Measurements from ENCODE around the gene SIGLEC8. TPM values are rescaled to one million over a fixed set of nuclear protein-coding genes. Genes with fewer than 3 reads are reported as not detected.
"Not testable (repeated sequence)": the region's sequence is repeated elsewhere in the genome, so short reads cannot be mapped to it uniquely, and the experiment has no call there.

Gene SIGLEC8
- total RNA-seq = 0.10 and 0.13 TPM in 2 replicates

DNA sequence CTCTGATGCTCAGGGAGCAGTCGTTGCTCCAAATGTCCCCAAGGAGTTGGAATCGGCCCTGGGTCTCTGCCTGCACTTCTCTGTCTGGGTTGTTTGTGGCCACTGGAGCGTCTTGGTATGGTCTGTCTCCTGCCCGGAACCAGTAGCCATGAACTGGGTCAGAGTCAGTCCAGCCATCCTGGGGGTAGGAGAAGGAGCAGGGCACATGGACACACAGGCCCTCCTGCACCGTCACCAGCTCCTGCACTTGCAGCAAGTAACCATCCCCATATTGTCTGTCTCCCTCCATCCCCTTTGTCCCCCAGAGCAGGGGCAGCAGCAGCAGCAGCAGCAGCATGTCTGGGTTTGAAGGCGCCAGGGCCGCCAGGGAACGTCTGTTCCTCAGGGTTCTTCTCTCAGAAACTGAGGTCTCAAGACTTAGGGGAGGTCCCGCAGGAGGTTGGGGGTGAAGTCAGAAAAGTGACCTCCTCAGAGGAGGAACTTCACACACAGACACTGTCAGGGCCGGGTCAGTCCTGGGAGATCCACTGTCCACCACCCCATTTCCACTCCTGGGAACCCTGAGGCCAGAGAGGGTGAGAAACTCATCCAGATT lies at the start of gene SIGLEC8:
SIGLEC8 (minus strand) TSS at position 404 of the 595 bp plus-strand sequence; CDS start at position 337, 67 bp downstream.
- DNase-seq (ENCODE audit: low spot score) = no peak
- Mint-ChIP-seq H3K4me1 (ENCODE audit: low read depth) (peaks cover 5% of the 10 kb centered on the region), H3K9me3 (no peaks in the 10 kb centered on the region), H3K27me3 (ENCODE audit: insufficient read depth) (peaks cover 20% of the 10 kb centered on the region), H3K4me3 (no peak within 1 kb of the TSS), H3K27ac (no peak within 1 kb of the TSS), H3K36me3 (ENCODE audit: low read depth) (no peaks in the 10 kb centered on the region)
- intact Hi-C loops (cut with micrococcal nuclease) = no loop called here

DNA sequence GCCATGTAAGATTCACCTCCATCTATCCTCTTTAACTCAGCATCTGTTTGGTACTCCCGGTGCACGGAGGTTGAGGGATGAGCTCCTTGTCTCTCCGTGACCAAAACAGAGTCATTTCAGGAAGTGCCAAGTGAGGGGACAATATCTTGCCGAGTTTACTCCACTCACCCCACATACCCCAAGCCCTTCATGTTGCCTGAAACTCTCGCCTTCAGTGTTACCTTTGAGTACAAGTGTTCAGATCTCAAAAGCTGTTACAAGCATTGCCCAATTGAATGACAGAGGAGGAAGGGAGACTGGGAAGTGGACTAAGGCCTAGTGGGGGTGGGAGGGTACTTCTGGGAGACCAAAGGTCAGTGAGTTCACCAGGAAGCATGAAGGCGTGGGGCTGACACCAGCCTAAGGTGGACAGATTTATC lies 49.4 kb upstream of the SIGLEC8 start:
- Mint-ChIP-seq H3K27ac (no peak overlapping the region), H3K4me3 (no peak overlapping the region), H3K27me3 (ENCODE audit: insufficient read depth) (peaks cover 14% of the 10 kb centered on the region), H3K4me1 (ENCODE audit: low read depth) (peaks cover 25% of the 10 kb centered on the region), H3K36me3 (ENCODE audit: low read depth) (no peaks in the 10 kb centered on the region), H3K9me3 (peaks cover 14% of the 10 kb centered on the region)
- intact Hi-C loops (cut with micrococcal nuclease) = no loop called here
- DNase-seq (ENCODE audit: low spot score) = no peak

DNA sequence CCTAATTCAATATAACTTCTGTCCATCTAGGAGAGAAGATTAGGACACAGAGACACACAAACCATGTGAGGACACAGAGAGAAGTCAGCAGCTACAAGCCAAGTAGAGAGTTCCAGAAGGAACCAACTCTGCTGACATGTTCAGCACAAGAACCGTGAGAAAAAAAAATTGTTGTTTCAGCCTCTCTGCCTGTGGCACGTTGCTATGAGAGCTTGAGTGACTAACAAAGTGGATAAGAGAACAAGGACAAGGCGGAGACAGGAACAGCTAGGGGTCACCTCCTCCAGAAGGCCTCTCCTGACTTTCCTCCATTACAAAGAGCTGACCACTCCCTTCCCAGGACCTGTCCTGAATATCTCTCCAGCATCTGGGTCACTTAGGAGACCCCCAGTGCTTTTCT lies 48.9 kb upstream of the SIGLEC8 start:
- H3K27ac Mint-ChIP-seq = no peak overlapping the region
- peaks cover 27% of the 10 kb centered on the region for H3K4me1 Mint-ChIP-seq (ENCODE audit: low read depth)
- H3K27me3 Mint-ChIP-seq (ENCODE audit: insufficient read depth) = peaks cover 11% of the 10 kb centered on the region
- no peaks in the 10 kb centered on the region for H3K36me3 Mint-ChIP-seq (ENCODE audit: low read depth)
- H3K9me3 Mint-ChIP-seq = peaks cover 14% of the 10 kb centered on the region
- no peak overlapping the region for H3K4me3 Mint-ChIP-seq
- intact Hi-C loops (cut with micrococcal nuclease) = no loop called here
- no peak for DNase-seq (ENCODE audit: low spot score)

DNA sequence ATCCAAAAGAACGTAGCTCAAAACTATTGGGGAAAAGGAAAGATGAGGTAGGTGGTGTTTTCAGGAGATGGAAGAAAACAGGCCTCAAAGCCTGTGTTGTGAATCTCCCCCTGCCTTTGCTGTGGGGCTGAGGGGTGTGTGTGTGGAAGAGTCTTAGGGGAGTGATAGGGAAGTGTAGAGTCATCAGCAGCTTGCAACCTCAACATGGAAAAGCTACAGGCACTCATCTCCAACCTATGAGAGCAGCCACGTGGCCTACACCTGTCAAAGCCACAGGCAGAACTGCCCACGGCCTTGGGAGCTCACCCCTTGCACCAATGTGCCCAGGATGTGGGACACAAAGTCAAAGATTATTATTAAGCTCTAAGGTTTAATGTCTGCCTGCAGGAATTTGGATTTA lies 47.6 kb upstream of the SIGLEC8 start:
- no peak for DNase-seq (ENCODE audit: low spot score)
- Mint-ChIP-seq H3K9me3 (peaks cover 14% of the 10 kb centered on the region), H3K4me1 (ENCODE audit: low read depth) (peaks cover 32% of the 10 kb centered on the region), H3K4me3 (no peak overlapping the region), H3K36me3 (ENCODE audit: low read depth) (no peaks in the 10 kb centered on the region), H3K27ac (no peak overlapping the region), H3K27me3 (ENCODE audit: insufficient read depth) (peaks cover 3% of the 10 kb centered on the region)
- intact Hi-C loops (cut with micrococcal nuclease) = no loop called here

DNA sequence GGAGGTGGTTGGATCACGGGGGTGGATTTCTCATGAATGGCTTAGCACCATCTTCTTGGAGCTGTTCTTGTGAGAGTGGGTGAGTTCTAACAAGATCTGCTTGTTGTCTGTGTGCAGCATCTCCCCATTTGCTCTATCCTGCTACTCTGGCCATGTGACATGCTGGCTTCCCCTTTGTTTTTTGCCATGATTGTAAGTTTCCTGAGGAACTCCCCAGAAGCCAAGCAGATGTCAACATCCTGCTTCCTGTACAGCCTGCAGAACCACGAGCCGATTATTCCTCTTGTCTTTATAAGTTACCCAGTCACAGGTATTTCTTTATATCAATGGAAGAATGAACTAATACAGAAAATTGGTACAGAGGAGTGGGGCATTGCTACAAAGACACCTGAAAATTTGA lies 45.6 kb upstream of the SIGLEC8 start:
- peaks cover 28% of the 10 kb centered on the region for H3K4me1 Mint-ChIP-seq (ENCODE audit: low read depth)
- no peak overlapping the region for H3K27ac Mint-ChIP-seq
- H3K4me3 Mint-ChIP-seq = no peak overlapping the region
- intact Hi-C loops (cut with micrococcal nuclease) = no loop called here
- H3K9me3 Mint-ChIP-seq = peaks cover 14% of the 10 kb centered on the region
- peaks cover 6% of the 10 kb centered on the region for H3K27me3 Mint-ChIP-seq (ENCODE audit: insufficient read depth)
- no peaks in the 10 kb centered on the region for H3K36me3 Mint-ChIP-seq (ENCODE audit: low read depth)
- no peak for DNase-seq (ENCODE audit: low spot score)

DNA sequence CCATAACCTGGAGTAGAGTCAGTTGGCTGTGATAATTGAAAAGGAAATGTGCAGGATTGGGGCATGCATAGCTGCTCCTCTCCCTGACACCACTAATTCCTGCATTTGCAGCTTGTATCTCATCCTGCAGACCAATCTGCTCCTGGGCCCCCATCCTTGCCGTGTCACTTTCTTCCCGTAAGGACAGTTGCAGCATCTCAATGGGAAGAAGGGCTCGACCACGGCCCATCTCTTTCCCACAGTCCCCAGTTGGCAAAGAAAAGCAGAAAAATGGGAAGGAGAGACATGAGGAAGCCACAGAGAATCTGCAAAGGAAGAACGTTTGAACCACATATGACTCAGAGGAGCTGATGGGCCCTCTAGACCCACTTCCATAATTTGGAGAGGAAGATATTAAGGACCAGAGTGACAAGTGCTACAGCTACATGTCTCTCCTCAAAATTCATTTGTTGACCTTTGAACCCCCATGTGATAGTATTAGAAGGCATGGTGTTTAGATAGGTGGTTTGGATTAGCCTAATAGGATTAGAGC lies 45.1 kb upstream of the SIGLEC8 start:
- Mint-ChIP-seq H3K36me3 (ENCODE audit: low read depth) (no peaks in the 10 kb centered on the region), H3K27me3 (ENCODE audit: insufficient read depth) (peaks cover 7% of the 10 kb centered on the region), H3K4me1 (ENCODE audit: low read depth) (peaks cover 28% of the 10 kb centered on the region), H3K27ac (no peak overlapping the region), H3K4me3 (no peak overlapping the region), H3K9me3 (peaks cover 14% of the 10 kb centered on the region)
- intact Hi-C loops (cut with micrococcal nuclease) = no loop called here
- DNase-seq (ENCODE audit: low spot score) = no peak

DNA sequence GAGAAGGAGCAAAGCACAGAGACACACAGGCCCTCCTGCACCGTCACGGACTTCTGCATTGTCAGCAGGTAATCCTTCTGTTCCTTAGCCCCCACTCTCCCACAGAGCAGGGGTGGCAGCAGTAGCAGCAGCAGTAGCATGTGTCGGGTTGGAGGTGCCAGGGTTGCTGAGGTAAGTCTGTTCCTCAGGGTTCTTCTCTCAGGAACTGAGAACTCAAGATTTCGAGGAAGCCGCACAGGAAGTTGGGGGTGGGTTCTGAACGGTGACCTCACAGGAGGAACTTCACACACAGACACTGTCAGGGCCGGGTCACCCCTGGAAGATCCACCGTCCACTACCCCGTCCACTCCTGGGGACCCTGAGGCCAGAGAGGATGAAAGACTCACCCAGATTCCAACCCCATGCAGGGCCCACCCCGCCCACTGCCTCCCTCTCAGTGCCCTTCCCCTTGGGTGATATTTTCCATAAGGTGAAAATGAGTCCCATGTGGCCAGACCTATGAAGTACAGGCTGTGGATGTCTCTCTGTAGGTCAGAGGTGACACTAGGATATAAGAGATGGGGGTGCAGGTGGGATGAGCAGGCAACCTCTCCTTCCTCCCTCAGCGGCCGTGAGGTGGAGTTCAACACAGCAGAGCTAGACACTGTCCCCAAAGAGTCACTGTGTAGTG lies 43.5 kb upstream of the SIGLEC8 start, which contains the start of gene SIGLEC12:
SIGLEC12 (minus strand) TSS at position 207 of the 670 bp plus-strand sequence; CDS start at position 140, 67 bp downstream.
- H3K9me3 Mint-ChIP-seq = peaks cover 14% of the 10 kb centered on the region
- DNase-seq (ENCODE audit: low spot score) = no peak
- peaks cover 28% of the 10 kb centered on the region for H3K4me1 Mint-ChIP-seq (ENCODE audit: low read depth)
- peak within 1 kb of the TSS; percentile 64 for H3K27ac Mint-ChIP-seq
- H3K36me3 Mint-ChIP-seq (ENCODE audit: low read depth) = no peaks in the 10 kb centered on the region
- intact Hi-C loops (cut with micrococcal nuclease) = no loop called here
- H3K4me3 Mint-ChIP-seq = peak within 1 kb of the TSS; percentile 54
- peaks cover 13% of the 10 kb centered on the region for H3K27me3 Mint-ChIP-seq (ENCODE audit: insufficient read depth)

DNA sequence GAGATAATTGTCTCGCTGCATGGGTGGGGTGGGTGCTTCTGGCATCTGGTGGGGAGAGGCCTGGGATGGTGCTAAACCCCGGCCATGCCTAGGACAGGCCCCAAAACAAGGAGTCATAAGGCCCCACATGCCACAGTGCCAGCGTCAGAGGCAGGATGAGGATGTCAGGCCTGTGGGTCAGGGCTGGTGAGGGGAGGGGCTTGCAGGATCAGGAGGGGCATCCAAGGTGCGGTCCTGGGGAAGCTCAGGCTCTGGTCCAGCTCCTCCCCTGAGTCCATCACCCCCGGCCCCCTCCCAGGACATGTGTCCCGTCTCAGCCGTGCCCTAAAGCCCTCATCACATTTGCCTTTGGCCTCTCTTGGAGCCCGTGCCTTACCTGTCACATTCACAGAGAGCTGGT lies 42.7 kb upstream of the SIGLEC8 start:
- DNase-seq (ENCODE audit: low spot score); H3K36me3 Mint-ChIP-seq (ENCODE audit: low read depth); intact Hi-C loops (cut with micrococcal nuclease): not testable (repeated sequence)
- H3K4me3 Mint-ChIP-seq = peak overlapping the region; percentile 54
- peaks cover 24% of the 10 kb centered on the region for H3K4me1 Mint-ChIP-seq (ENCODE audit: low read depth)
- peak overlapping the region; percentile 64 for H3K27ac Mint-ChIP-seq
- peaks cover 14% of the 10 kb centered on the region for H3K9me3 Mint-ChIP-seq
- H3K27me3 Mint-ChIP-seq (ENCODE audit: insufficient read depth) = peaks cover 15% of the 10 kb centered on the region

DNA sequence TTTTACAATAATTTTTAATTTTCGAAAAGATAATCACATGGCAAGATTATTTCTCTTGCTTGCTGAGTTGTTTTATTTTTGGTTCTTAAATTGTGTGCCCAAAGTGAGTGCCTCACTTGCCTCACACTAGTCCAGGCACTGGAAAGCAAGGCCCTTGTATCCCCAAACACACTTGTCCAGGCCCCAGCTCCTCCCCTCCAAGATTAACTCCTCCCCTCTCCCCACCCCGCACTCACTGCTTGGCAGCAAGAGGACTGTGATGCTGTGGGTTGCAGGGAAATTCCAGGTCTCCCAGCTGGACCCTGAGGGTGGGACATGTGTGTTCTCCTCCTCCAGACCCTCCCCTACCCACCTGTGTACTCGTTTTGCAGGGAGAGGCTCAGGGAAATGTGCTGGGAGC lies 39.4 kb upstream of the SIGLEC8 start:
- no peak overlapping the region for H3K4me3 Mint-ChIP-seq
- H3K36me3 Mint-ChIP-seq (ENCODE audit: low read depth) = no peaks in the 10 kb centered on the region
- DNase-seq (ENCODE audit: low spot score) = no peak
- intact Hi-C loops (cut with micrococcal nuclease) = no loop called here
- peaks cover 15% of the 10 kb centered on the region for H3K27me3 Mint-ChIP-seq (ENCODE audit: insufficient read depth)
- peaks cover 5% of the 10 kb centered on the region for H3K9me3 Mint-ChIP-seq
- peaks cover 21% of the 10 kb centered on the region for H3K4me1 Mint-ChIP-seq (ENCODE audit: low read depth)
- H3K27ac Mint-ChIP-seq = no peak overlapping the region

DNA sequence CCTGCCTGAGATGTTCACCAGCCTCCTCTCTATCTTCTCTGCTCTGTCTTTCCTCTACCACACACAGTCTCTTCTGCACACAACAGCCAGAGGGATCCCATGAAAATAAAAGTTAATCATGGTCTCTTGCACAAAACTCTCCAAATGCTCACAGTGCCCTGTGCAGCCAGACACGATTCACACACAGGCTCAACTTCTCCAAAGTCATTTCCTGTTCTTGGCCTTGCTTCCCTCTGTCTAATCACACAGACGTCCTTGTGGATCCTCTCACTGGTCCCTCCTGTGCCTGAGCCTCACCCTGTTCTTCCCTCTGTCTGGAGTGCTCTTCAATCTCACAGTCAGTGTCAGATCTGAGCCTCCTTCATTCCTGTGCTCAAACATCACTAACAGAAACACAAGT lies 35.5 kb upstream of the SIGLEC8 start:
- no peak overlapping the region for H3K4me3 Mint-ChIP-seq
- intact Hi-C loops (cut with micrococcal nuclease) = no loop called here
- peaks cover 14% of the 10 kb centered on the region for H3K4me1 Mint-ChIP-seq (ENCODE audit: low read depth)
- peaks cover 8% of the 10 kb centered on the region for H3K9me3 Mint-ChIP-seq
- H3K36me3 Mint-ChIP-seq (ENCODE audit: low read depth) = peaks cover 2% of the 10 kb centered on the region
- H3K27ac Mint-ChIP-seq = no peak overlapping the region
- H3K27me3 Mint-ChIP-seq (ENCODE audit: insufficient read depth) = peaks cover 9% of the 10 kb centered on the region
- no peak for DNase-seq (ENCODE audit: low spot score)

DNA sequence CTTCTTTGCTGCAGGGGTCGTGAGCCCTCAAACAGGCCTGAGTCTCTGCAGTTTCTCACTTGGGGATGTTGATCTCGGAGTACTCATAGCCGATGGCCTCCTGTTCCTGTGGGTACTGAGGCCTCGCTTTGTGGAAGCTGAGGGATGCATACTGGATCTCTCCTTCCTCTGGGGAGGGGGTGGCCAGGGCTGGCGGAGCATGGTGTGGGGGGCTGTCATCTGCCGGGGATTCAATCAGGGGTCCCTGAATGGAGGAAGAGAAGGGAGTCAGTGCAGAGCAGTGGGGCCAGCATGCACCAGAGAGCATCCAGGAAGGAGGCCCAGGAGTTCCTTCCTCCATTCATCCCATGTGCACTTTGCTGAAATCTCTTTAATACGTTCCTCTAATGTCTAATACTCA lies 33.3 kb upstream of the SIGLEC8 start:
- Mint-ChIP-seq H3K9me3 (peaks cover 8% of the 10 kb centered on the region), H3K4me1 (ENCODE audit: low read depth) (peaks cover 15% of the 10 kb centered on the region), H3K4me3 (no peak overlapping the region), H3K27ac (no peak overlapping the region), H3K36me3 (ENCODE audit: low read depth) (peaks cover 2% of the 10 kb centered on the region), H3K27me3 (ENCODE audit: insufficient read depth) (peaks cover 2% of the 10 kb centered on the region)
- intact Hi-C loops (cut with micrococcal nuclease) = no loop called here
- no peak for DNase-seq (ENCODE audit: low spot score)

DNA sequence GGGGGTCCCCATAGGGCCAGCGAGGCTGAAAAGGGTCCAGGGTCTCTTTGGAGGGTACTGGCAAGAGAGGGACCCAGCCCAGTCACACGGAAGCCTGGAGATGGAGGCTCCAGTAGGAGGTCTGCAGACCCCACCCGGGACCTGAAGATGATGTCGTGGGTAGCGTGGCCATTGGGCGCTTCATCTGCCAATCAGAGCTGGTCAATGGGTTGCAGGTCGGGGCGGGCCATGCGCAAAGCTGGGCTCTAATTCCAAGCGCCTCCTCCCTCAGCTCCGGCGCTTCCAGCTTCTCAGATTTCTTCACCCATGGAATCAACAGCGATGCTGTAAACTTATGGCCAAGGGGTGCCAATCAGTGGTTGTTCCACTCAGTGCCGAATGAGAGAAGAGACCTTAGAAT lies 32.4 kb upstream of the SIGLEC8 start:
- no peaks in the 10 kb centered on the region for H3K27me3 Mint-ChIP-seq (ENCODE audit: insufficient read depth)
- peaks cover 13% of the 10 kb centered on the region for H3K9me3 Mint-ChIP-seq
- intact Hi-C loops (cut with micrococcal nuclease) = no loop called here

DNA sequence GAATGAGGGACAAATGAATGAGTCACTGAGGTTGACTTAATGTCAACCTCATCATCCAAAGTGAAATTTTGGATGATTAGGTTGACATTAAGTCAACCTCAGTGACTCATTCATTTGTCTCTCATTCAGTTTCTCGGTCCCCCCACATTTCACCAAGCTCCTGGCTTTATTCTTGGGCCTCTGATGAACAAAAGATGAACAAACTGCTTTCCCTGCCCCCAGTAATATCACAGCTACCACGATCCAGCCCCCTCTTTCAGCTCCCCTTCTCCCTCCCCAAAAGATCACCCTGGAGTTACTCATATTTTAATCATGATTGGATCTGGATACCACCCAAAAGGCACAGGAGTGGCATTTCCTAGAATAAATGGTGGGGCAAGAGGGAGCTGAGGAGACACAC lies 30.9 kb upstream of the SIGLEC8 start:
- DNase-seq (ENCODE audit: low spot score) = no peak
- Mint-ChIP-seq H3K4me3 (peak overlapping the region; percentile 9), H3K36me3 (ENCODE audit: low read depth) (peaks cover 2% of the 10 kb centered on the region), H3K27me3 (ENCODE audit: insufficient read depth) (no peaks in the 10 kb centered on the region), H3K27ac (peak overlapping the region; percentile 54), H3K9me3 (peaks cover 13% of the 10 kb centered on the region), H3K4me1 (ENCODE audit: low read depth) (peaks cover 15% of the 10 kb centered on the region)
- intact Hi-C loops (cut with micrococcal nuclease) = loop anchor here (1.0 kb wide), 1 partner anchor 10 kb away; no protein-coding TSS in a partner anchor

More for the DNA sequence above, 32.4 kb upstream of the SIGLEC8 start:
- no peak for DNase-seq (ENCODE audit: low spot score)
- Mint-ChIP-seq H3K27ac (no peak overlapping the region), H3K36me3 (ENCODE audit: low read depth) (peaks cover 2% of the 10 kb centered on the region), H3K4me3 (no peak overlapping the region), H3K4me1 (ENCODE audit: low read depth) (peaks cover 15% of the 10 kb centered on the region)
